HuH-7 (cell line): ENCODE data around the gene NPPA.
"Not testable (repeated sequence)": the region's sequence is repeated elsewhere in the genome, so short reads cannot be mapped to it uniquely, and the experiment has no call there.

ENCODE experiments used
- DNase-seq: peaks from one replicate; pipeline ENCODE4 v3.0.0; 2011; ENCODE audit warnings: low spot score

The NPPA gene

DNA sequence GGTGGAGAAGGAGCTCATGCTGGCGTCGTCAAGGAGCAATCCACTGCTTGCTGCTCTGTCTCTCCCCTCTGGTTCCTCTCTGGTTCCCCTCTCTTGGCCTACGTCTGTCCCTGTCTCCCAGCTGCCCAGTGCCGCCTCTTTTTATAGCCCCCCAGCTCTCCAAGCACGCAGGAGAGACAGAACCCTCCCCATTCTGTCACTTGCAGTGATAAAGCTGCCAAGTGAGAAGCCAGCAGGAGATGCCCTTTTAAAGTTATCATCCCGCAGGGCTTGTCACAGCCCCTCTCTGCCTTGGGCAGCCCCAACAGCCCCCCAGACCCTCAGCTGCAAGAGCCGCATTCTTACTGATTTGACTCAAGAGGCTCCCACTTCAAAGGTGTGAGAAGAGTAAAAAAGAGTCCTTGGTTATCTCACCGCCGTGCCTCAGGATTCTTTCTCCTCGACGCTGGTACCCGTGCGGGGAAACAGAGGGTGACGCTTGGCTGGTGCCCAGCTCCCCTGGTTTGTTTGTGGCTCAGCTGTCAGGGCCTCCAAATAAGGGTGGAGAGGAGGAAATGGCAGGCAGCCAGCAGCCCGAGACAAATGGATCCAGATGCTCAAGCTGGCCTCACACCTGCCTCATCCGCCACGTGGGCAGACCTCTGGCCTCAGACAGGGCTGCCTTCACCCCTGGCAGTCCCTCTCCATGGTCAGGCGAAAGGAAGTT is at the start of gene NPPA:
Gene NPPA, minus strand, starts transcription at position 117 of the 706 bp plus-strand sequence. Its CDS starts 99 bp downstream, at position 18.
- no peak for DNase-seq

DNA sequence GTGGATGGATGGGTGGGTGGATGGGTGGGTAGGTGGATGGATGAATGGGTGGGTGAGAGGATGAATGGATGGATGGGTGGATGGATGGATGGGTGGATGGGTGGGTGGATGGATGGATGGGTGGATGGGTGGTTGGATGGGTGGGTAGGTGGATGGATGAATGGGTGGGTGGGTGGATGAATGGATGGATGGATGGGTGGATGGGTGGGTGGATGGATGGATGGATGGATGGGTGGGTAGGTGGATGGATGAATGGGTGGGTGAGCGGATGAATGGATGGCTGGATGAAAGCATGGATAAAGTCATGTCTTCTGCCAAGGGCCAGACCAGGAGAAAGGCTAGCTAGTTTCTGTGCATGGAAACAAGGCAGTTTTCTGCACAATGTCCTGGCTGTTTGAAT is 46.9 kb upstream of the NPPA start:
- not testable (repeated sequence) for DNase-seq

GRCh38 chr1:11893907-11894251 is 46.3 kb upstream of the NPPA start:
- DNase-seq, result peak; percentile 94

GRCh38 chr1:11891433-11892186 is 44.0 kb upstream of the NPPA start:
- DNase-seq, result no peak

DNA sequence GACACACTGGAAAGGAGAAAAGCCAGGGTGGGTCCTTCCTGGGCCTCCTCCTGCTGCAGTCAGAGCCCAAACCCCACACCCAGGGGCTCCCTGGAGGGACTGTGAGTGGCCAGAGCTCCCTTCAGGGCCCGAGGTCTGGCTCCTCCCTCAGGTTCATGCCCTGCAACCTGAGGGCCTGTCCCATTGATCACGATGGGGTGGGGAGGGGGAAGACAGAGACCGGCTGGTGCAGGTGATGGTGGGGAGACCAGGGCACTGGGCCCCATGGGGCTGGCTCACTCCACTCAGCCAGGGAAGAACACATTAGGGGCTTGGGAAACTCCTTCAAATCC is 41.3 kb upstream of the NPPA start:
- DNase-seq, result no peak

DNA sequence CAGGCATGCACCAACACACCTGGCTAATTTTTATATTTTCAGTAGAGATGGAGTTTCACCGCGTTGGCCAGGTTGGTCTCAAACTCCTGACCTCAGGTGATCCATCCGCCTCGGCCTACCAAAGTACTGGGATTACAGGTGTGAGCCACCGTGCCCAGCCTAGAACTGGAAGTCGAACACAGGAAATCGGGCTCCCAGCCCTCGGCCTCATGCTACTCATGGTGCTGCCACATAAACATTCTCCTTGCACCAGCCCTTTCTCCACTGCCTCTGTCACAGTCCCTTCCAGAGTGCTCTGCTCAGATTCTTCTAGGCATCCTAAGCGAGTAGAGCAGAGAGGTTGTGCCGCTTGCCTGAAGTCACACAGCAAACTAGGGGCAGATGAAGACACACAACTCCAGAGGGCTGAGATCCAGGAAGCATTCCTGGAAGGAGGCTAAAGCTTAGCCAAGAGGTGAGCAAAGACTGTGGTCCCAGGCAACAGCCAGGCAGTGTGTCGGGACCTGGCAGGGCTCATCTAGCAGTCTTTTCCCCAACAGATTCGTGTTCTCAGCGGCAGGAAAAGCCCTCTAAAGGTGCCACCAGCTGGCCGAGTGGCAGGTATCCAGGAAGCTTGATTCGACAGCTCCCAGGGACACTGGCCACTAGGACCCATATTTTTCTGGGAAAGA is 40.8 kb upstream of the NPPA start:
- no peak for DNase-seq

- DNase-seq, result no peak
These were observed 40.1 kb upstream of the NPPA start for GRCh38 chr1:11887666-11888007.

DNA sequence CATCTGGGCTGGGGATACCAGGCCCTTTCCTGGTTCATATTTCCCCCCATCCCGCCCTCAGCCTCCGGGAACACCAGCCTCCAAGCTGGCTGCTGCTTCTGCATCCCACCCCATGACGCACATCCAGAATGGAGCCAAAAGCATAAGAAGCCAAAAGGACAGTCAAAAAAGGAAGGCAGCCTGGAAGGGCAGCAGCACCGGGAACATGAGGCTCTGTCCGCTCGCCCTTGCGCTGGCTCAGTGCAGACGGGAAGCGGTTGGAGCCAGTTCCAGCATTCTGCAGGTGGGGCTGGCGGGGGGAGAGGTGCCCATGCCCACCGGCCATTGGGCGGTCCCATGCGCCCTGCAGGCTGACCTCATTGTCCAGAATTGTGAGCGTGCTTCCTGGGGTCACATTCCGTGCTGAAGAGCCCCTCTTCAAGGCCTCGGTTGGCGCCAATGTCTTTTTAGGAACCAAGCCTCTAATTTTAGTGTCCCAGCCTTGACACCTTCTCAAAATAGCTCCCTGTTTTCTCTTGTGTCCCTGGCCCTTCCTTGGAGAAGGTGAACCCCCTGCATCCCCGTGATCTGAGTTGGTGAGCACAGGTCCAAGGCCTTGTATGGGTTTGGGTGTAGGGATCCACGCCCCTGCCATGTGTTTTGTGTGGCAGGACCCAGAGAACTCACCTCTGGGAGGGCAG is 39.5 kb upstream of the NPPA start:
- no peak for DNase-seq

DNA sequence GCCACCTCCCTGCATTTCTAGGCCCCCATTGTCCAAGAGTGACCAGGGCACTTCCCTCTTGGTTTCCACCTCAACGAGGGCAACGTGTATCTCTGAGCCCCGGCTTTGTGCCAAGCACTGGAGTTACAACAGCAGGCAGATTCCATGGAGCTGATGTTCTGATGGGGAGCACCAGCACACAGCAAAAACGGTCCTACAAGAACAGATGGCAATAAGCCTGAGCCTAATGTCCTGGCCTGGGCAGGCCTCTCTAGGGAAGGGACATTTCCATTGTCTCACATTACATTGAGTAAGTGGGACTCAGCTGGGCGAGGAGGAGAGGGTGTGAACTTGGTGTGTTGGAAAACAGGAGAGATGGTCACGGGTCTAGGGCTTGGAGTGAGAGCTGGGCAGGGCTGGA is 38.3 kb upstream of the NPPA start:
- no peak for DNase-seq

- DNase-seq, result no peak
These were observed 35.4 kb upstream of the NPPA start for GRCh38 chr1:11882814-11883538.

GRCh38 chr1:11881749-11882441 is 34.3 kb upstream of the NPPA start:
- no peak for DNase-seq

DNA sequence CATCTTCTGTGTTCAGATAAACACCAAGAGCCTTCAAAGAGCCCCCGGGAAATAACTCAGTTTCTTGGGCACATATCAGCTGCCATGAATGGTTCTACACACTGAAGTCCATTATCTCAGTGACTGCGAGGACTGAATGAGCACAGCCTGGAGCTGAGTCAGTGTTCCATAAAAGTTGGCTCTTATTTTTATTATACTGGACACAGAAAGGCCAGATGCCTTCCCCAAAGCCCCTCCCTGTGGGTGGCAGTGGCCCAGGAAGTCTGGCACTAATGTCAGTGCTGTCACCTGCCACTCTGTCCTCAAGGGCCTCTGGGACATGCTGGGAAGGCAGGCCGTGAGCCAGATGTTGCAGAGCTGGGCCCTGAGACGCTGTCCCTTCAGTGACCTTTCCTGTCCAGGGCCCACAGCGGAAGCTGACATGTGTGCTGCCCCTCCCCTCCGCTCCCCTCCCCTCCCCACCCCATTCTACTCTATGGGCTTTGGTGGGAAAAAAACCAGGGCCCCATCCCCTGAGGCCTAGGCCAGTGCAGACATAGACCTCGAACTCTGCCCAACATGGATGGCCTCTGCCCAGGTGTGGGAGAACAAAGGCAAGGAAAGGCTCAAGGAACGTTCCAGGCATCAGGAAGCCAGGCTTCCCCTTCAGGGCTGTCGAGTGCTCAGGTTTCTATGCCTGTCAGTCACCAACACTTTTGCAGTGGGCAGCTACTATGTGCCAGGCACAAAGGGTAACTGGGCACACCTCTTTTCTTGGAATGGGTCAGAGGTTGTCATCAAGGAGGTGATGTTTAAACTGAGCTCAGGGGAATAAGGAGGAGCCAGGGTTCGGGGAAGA is 33.5 kb upstream of the NPPA start:
- DNase-seq, result no peak

- DNase-seq, result no peak
These were observed 32.6 kb upstream of the NPPA start for GRCh38 chr1:11880181-11880575.

DNA sequence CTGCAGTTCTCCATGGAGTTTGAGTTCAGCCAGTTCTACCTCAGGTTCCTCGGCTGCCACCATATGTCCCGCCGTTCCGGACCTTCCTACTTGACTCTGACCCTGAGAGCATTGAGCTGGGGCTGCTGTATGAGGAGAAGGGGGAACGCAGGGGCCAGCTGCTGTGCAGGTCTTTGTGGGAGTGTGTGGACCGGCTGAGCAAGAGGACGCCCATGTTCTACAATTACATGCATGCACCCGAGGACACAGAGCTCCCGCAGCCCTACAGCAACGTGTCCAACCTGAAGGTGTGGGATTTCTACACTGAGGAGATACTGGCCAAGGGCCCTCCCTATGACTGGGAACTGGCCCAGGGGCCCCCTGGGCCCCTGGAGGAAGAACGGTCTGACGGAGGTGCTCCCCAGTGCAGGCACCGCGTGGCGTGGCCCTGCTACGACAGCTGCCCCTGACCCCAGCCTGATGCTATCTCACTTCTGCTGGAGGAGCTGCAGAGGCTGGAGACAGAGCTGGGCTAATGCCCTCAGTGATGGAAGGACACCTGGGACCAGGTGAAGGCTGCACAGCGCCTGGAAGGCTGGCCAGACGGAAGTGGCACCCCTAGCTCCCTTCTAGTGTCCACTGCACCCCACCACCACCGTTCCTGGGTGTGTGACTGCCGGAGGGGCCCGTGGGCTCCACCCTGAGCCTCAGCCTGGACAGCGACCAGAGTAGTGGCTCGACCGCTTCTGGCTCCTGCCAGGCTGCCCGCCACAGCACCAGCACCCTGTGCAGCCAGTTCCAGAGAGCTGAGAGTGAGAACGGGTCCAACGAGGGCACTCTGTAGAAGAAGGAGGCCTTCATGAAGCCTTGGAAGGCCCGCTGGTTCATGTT is 32.0 kb upstream of the NPPA start:
- DNase-seq, result no peak

- no peak for DNase-seq
These were observed 31.3 kb upstream of the NPPA start for GRCh38 chr1:11878891-11879190.

DNA sequence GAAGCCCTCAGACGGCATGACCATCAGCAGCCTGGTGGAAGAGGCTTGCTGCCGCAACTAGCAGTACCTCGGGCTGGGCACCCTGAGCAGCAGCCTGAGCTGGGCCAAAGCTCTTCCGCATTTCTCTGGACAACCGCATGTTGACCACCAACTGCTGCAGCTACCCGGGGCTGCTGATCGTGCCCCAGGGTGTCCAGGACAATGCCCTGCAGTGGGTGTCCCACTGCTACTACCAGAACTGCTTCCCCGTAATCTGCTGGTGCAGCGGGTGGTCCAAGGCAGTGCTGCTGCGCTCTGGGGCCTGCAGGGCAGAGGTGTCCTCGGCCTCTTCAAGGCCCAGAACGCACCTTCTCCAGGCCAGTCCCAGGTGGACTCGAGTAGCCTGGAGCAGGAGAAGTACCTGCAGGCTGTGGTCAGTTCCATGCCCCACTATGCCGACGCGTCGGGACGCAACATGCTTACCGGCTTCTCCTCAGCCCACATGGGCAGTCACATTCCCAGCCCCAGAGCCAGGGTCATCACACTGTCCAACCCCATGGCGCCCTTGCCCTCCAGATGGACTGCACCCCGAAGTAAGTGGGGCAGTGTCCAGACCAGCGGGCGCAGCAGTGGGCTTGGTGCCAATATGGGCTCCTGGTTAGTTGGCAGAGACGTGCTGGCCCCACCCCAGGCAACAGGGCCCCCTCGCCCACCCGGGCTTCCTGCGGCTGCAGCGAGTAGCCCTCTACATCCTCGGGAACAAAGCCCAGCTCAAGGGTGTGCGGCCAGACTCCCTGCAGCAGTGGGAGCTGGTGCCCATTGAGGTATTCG is 30.7 kb upstream of the NPPA start:
- DNase-seq, result no peak

GRCh38 chr1:11877074-11877473 is 29.5 kb upstream of the NPPA start:
- DNase-seq, result no peak

DNA sequence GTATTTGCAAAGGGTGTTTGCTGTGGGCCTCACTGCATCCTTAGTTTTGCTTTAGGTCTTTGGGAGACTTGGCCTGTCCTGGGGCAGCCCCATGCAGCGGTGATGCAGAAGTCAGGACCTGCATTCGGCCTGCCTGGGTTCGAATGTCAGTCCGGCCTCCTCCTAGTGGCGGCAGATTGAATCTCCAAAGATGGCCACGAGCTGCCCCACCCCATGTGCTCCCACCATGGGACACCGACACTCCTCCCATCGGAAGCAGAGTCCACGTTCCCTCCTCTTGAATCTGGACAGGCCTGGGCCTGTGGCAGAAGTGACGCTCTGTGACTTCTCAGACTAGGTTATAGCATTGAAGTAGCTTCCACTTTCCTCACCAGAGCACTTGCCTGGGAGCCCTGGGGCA is 27.5 kb upstream of the NPPA start:
- no peak for DNase-seq

DNA sequence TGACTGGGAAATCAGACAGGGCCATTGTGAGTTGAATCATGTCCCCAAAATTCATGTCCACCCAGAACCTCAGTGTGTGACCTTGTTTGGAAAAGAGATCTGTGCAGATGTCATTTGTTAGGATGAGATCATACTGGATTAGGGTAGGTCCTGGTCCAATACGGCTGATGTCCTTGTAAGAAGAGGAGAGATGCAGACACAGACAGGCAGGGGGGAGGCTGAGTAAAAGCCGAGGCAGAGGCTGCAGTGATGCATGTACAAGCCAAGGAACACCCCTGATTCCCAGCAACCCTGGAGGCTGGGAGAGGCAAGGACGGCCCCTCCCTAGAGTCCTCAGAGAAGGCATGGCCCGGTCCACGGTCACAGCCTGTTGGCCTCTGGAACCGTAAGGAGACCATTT is 27.0 kb upstream of the NPPA start:
- DNase-seq, result no peak
